SK-N-SH treated with all-trans-retinoic acid at 6 μM for 48 hours (cell line): Measurements from ENCODE around the gene INS.

Experiments
- ATAC-seq: fragments of 200-7000 bp; cut with Tn5 transposase; 3 replicates; pipeline ENCODE4 v1.9.1; 2020; ENCODE audit warnings: mild to moderate bottlenecking, moderate library complexity
- ARNTL ChIP-seq: fragments of 450-650 bp; formaldehyde crosslinking; IDR thresholded peaks from 2 replicates; pipeline ENCODE4 v1.5.0; 2020; ENCODE audit warnings: low read depth, mild to moderate bottlenecking, moderate library complexity, borderline replicate concordance
- BACH2 ChIP-seq: fragments of 250-450 bp; sonication (Bioruptor Pico); IDR thresholded peaks from 2 replicates; pipeline ENCODE4 v1.9.0; 2021; ENCODE audit warnings: mild to moderate bottlenecking, borderline replicate concordance
- CREB5 ChIP-seq: fragments of 250-450 bp; sonication (Bioruptor Pico); IDR thresholded peaks from 2 replicates; pipeline ENCODE4 v1.5.1; 2020; ENCODE audit warnings: low read depth, mild to moderate bottlenecking, moderate library complexity
- CSDC2 ChIP-seq: fragments of 250-450 bp; sonication (Bioruptor Pico); IDR thresholded peaks from 2 replicates; pipeline ENCODE4 v1.5.0; 2020; ENCODE audit warnings: mild to moderate bottlenecking, moderate library complexity
- CSRNP3 ChIP-seq: fragments of 250-450 bp; sonication (Bioruptor Pico); IDR thresholded peaks from 2 replicates; pipeline ENCODE4 v1.5.1; 2021; ENCODE audit warnings: mild to moderate bottlenecking, moderate library complexity
- ESRRG ChIP-seq: fragments of 250-450 bp; sonication (Bioruptor Pico); IDR thresholded peaks from 2 replicates; pipeline ENCODE4 v1.6.1; 2021; ENCODE audit warnings: mild to moderate bottlenecking
- GLIS3 ChIP-seq: fragments of 250-450 bp; sonication (Bioruptor Pico); IDR thresholded peaks from 2 replicates; pipeline ENCODE4 v1.5.0; 2020; ENCODE audit warnings: mild to moderate bottlenecking, moderate library complexity
- ISL1 ChIP-seq: fragments of 250-450 bp; sonication (Bioruptor Pico); IDR thresholded peaks from 2 replicates; pipeline ENCODE4 v2.1.2; 2022; ENCODE audit warnings: mild to moderate bottlenecking, moderate library complexity
- OSR1 ChIP-seq: fragments of 250-450 bp; sonication (Bioruptor Pico); IDR thresholded peaks from 2 replicates; pipeline ENCODE4 v1.8.0; 2022; ENCODE audit warnings: moderate library complexity, mild to moderate bottlenecking, inconsistent platforms
- PATZ1 ChIP-seq: fragments of 250-450 bp; sonication (Bioruptor Pico); IDR thresholded peaks from 2 replicates; pipeline ENCODE4 v1.8.0; 2020; ENCODE audit warnings: mild to moderate bottlenecking, moderate library complexity, borderline replicate concordance
- POU6F1 ChIP-seq: fragments of 250-450 bp; sonication (Bioruptor Pico); IDR thresholded peaks from 2 replicates; pipeline ENCODE4 v1.8.0; 2021; ENCODE audit warnings: low read depth, mild to moderate bottlenecking, moderate library complexity, borderline replicate concordance
- PPARA ChIP-seq: fragments of 250-450 bp; sonication (Bioruptor Pico); IDR thresholded peaks from 2 replicates; pipeline ENCODE4 v1.5.0; 2020; ENCODE audit warnings: mild to moderate bottlenecking, borderline replicate concordance
- TCF4 ChIP-seq: fragments of 250-450 bp; sonication (Bioruptor Pico); IDR thresholded peaks from 2 replicates; pipeline ENCODE4 v1.8.0; 2021; ENCODE audit warnings: mild to moderate bottlenecking, moderate library complexity, borderline replicate concordance
- TOX ChIP-seq: fragments of 250-450 bp; sonication (Bioruptor Pico); IDR thresholded peaks from 2 replicates; pipeline ENCODE4 v1.8.0; 2021; ENCODE audit warnings: mild to moderate bottlenecking, moderate library complexity, borderline replicate concordance
- TSHZ2 ChIP-seq: fragments of 250-450 bp; sonication (Bioruptor Pico); IDR thresholded peaks from 2 replicates; pipeline ENCODE4 v1.5.0; 2020; ENCODE audit warnings: mild to moderate bottlenecking, moderate library complexity
- ZC3H10 ChIP-seq: fragments of 250-450 bp; sonication (Bioruptor Pico); IDR thresholded peaks from 2 replicates; pipeline ENCODE4 v1.5.1; 2021; ENCODE audit warnings: mild to moderate bottlenecking, moderate library complexity
- ZFP3 ChIP-seq: fragments of 250-450 bp; sonication (Bioruptor Pico); IDR thresholded peaks from 2 replicates; pipeline ENCODE4 v1.5.0; 2020; ENCODE audit warnings: mild to moderate bottlenecking, moderate library complexity
- ZNF565 ChIP-seq: fragments of 450-650 bp; formaldehyde crosslinking; conservative IDR thresholded peaks from 2 replicates; pipeline ENCODE4 v1.5.0; 2020; ENCODE audit warnings: low read depth, mild to moderate bottlenecking, moderate library complexity
- ZNF70 ChIP-seq: fragments of 450-650 bp; formaldehyde crosslinking; IDR thresholded peaks from 2 replicates; pipeline ENCODE4 v1.5.0; 2020; ENCODE audit warnings: mild to moderate bottlenecking, moderate library complexity
- ZNF8 ChIP-seq: fragments of 450-650 bp; formaldehyde crosslinking; IDR thresholded peaks from 2 replicates; pipeline ENCODE4 v1.5.0; 2020; ENCODE audit warnings: mild to moderate bottlenecking, moderate library complexity

Gene INS

GRCh38 chr11:2191883-2192282, 30.9 kb upstream of the INS start:
- TF ChIP-seq TCF4 (CRISPR knock-in tag) (no peak), ZNF70 (CRISPR knock-in tag) (no peak), ESRRG (CRISPR knock-in tag) (no peak), BACH2 (CRISPR knock-in tag) (no peak), POU6F1 (CRISPR knock-in tag) (no peak), PATZ1 (CRISPR knock-in tag) (no peak), CREB5 (CRISPR knock-in tag) (no peak), TSHZ2 (no peak)
- TF ChIP-seq, all 23 proteins: peak for 0
- ATAC-seq: no peak

GRCh38 chr11:2190657-2191471, 29.9 kb upstream of the INS start:
- ATAC-seq: no peak
- TF ChIP-seq CREB5 (CRISPR knock-in tag) (no peak), TOX (CRISPR knock-in tag) (no peak), TSHZ2 (no peak), ARNTL (no peak), PPARA (CRISPR knock-in tag) (no peak), ZFP3 (CRISPR knock-in tag) (no peak), ZNF70 (CRISPR knock-in tag) (no peak), CSDC2 (CRISPR knock-in tag) (no peak), ZC3H10 (CRISPR knock-in tag) (no peak), GLIS3 (CRISPR knock-in tag) (no peak), POU6F1 (CRISPR knock-in tag) (no peak), CSRNP3 (CRISPR knock-in tag) (no peak), ZNF8 (CRISPR knock-in tag) (no peak), ISL1 (CRISPR knock-in tag) (no peak), OSR1 (no peak), PATZ1 (CRISPR knock-in tag) (no peak), ZNF565 (CRISPR knock-in tag) (no peak), TCF4 (CRISPR knock-in tag) (no peak)
